HG03060 (cell line): ENCODE data around the gene WDR38.

Source experiments
- ATAC-seq: cut with Tn5 transposase; IDR thresholded peaks from one replicate; pipeline ENCODE4 v1.9.1; 2021; ENCODE audit warnings: low read depth, moderate number of reproducible peaks; ENCODE audit not compliant: unreplicated experiment

The WDR38 gene

DNA sequence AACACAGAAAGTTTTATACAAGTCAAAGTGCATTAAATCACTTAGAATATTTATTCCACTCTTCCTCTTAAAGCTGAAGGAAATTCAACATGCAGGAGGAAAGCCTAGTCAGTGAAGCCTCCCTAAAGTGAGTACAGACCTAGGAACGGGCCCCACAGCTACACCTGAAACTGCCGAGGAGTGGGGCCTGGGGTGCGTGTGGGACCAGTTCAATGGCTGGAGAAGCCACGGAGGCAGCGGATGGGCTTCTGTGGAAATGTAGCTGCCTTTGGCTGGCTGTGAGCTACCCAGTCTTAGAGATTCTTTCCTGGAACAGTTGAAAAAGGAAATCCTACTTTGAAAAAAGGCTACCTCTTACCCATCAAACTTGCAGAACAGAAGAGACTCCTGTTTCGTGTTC lies 25.3 kb downstream of the WDR38 start:
- ATAC-seq, result no peak

DNA sequence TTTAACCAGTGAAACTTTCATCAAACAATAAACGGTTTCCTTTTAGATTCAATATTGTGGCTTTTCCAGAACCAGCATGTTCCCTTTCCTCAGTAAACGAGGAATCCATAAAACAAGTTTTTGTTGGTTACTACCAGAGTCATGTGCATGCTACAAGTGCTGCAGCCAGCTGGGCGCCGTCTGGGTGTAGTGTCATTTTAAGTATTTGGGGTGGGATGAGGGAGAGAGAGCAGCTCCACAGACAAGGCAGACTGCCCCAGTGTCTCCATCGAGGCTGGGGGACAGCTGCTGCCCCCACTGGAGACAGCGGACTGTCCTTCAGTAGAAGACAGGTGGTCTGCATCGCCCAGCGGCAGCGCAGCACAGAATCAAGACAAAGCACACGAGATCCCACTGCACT lies 26.0 kb downstream of the WDR38 start:
- ATAC-seq, result no peak

DNA sequence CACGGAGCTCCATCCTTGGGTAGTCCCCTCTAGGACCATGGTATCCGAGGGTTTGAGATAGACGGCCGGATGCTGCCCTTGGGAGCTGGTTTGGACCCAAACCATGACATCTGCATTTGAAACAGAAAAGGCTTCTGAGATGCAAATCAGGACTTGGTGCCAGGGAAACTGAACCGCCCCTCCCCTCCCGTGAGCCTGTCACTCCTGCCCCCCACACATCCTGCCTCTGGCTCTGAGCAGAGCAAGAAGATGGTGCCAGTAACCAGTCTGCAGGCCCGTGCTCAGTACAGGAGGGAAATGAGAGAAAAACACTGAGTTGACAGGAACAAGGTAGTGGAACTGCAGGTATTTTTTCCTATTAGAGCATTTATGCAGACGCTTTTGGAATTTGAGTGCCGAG lies 27.2 kb downstream of the WDR38 start:
- ATAC-seq, result no peak

DNA sequence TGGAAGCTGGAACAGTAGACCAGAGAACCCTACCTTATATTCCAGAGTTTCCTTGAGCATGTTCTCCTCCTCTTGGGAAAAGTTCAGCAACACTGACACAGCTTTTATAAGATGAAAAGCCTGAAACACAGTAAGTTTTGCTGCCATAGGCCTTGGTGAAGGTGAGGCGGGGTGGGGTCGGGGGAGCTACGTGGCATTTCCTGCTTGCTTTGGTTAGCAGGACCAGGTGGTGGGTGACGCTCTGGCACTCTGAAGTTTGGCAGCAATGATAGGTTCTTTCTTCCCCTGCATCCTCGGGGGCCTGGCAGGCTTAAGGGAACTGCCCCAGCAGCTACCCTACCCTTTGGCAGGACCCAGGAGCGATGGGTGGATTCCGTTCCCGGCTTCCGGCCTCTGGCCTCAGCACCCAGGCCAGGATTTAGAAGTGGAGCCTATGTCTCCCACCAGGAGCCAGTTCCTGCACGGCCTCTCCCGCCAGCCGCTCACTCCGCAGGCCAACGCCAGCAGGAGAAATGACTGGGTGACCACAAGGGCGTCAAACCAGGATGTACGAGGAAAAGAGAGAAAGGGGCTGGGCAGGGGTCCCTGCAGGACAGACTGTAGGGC lies 28.0 kb downstream of the WDR38 start:
- no peak for ATAC-seq

DNA sequence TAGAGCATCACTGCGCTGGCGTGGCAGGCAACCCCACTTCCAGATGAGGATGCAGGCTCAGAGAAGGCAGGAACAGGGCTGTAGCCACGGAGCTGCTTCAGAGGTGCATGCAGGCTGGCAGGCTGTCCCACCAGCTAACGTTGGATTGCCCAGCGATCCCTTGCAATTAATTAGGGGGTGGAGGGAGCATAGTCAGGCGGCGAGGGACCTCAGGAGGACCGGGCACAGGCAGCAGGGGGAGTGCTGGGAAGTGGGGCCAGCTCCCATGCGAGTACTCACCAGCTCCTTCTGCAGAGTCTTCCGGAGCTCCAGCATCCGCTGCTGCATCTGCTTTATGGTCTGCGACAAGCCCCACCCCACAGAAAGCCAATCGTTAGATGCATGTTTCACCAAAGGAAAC lies 29.0 kb downstream of the WDR38 start:
- ATAC-seq, result no peak

DNA sequence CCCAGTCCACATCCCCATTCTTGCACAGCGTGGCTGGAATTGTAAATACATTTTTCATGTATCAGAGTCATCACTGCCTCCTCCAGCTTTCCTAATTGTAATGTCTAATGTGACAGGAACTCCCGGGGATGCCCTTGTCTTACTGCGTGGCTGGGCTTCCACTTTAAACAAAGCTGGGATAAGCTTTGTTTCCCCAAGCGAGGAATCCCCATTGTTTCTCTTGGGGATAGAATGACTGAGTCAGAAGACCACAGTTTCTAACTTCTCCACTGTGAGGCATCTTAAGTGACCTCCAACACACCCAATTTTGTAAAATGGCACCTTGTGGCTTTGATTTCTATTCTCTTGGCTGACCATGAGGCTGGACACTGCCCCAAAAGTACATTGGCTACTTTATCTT lies 31.1 kb downstream of the WDR38 start:
- ATAC-seq, result no peak

DNA sequence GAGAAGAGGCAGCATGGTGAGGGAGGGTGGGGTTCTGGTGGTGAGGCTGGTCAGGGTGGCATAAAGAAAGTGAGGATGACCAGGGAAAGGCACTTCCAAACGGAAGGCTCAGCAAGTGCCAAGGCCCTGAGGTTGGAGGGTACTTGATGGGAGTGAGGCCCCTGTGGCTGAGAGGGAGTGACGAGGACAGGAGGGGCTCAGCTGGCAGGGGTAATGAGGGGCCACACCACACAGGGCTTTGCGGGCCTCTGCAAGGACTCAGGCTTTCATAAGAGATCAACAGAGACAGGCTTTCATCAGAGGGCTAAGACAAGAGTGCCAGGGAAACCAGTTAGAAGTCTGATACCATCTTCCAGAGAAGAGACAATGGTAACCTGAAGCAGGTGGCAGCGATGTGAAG lies 32.3 kb downstream of the WDR38 start:
- no peak for ATAC-seq

DNA sequence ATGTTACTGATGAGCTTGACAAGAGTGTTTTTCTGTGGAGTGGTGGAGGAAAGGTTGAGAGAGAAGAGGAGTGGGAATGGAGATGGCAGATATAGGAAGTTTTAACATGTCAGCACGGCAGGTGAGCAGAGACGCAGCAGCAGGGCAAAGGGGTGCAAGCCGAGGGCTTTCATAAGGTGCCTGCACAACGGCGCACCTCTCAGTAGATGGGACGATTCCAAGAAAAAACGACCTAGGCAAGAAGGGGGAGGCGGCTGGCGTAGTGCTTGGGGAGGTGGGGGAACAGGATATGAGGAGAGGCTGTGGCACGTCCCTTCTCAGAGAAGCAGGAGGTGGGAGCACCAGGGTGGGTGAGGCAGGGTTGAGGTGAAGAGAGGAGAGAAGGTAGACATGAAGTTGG lies 33.2 kb downstream of the WDR38 start:
- ATAC-seq, result no peak

DNA sequence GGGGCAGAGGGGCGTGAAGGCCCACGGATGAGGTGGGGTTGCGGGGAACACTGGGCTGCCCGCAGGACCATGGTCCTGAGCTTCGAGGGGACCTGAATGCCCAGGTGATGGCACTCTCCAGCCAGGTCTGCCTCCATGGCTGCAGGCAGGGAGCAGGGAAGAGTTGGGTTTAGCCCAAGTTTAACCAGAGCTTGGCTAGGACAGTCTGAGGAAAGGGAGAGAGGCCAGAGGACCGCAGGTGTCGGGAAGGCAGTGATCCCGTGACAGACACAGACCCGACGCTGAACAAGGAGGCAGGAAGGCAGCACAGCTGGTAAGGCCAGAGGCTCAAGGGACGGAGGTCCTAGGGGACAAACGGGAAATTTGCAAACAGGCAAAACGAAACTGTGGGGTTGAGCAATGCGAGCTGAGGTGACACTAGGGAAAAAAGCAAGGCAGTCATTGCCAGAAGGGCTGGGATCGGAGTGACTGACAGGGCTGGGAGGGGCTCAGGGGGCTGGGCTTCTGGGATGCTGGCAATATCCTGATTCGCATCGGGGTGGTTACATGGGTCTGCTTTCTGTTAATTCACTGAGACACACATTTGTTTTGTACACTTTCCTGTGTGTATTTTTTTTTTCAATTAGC lies 33.7 kb downstream of the WDR38 start:
- no peak for ATAC-seq

DNA sequence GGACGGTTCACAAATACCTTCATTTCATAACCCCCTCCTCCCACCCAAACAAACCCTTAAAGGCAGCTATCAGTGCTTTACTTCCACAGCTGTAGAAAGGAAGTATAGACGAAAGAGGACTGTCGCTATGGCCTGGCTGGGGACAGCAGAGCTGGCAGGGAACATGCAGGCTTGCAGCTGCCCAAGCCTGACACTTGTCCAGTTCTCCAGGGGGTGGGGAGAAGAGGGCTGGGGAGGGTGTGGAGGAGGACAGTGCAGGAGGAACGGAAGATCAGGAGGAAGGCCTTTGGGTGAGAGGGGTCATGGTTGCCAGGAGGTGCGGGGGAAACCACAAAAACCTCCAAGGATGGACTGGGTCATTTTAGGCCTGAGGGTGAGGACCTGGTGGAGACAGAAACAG lies 34.6 kb downstream of the WDR38 start:
- ATAC-seq, result no peak

DNA sequence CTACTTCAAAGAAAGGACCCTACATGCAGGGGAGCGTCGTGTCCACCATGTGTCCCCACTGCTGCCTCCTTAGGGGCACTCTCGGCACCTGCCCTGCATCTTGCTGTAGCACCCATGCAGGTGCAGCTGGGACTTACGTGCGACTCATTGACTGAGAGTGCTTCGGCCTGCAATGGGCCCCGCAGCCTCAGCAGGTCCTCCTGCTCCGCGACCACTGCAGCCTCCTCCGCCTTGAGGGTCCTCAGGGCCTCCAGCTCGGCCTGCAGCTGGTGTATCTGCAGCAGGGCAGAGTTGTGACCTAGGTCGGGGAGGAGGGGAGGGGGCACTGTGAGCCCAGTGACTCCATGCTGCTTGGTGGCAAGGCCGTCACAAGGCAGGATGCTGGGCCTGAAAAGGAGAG lies 35.7 kb downstream of the WDR38 start:
- no peak for ATAC-seq

DNA sequence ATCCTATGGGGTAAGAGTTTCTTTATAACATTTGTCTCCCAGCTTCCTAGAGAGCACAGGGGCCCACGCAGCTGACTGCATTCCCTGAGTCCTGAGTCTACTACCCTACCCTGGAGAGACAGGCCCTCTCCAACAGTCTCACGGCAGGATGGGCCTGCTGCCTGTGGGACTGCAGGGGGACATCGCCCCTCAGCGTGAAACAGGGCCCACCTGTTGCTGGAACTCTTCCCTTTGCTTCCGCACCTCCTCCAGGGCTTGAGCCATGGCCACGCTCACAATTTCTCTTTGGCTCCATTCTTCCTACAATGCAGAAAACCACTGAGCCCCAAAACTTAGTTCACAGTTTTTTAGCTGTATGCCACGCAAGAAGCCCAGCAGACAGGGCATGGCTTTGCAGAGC lies 36.9 kb downstream of the WDR38 start:
- ATAC-seq, result no peak

DNA sequence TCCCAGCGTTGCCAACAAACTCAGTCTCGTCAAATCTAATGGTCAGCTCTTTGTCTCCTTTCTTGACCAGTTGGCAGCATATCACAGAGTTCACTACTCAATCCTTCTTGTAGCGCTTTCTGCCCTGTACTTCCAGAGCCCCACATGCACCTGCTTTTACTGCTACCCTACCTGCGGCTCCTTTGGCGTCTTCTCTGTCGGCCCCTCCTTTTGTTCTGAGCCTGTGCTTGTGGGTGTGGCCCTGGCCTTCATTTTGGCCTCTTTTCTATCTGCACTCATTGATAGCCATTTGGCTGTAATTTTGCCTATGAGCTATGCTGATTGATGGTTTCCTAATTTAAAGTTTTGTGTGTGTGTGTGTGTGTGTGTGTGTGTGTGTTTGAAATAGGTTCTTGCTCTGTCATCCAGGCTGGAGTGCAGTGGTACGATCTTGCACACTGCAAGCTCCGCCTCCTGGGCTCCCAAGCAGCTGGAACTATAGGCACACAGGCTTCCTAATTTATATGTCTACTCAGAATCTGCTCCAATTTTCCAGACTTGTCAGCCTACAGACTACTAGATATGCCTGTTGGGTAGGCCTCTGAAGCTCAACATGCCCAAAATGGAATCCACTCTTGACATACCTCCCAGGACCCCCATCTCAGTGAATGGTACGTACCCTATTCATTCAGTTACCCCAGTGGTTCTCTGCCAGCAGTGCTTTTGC lies 40.9 kb downstream of the WDR38 start:
- no peak for ATAC-seq

DNA sequence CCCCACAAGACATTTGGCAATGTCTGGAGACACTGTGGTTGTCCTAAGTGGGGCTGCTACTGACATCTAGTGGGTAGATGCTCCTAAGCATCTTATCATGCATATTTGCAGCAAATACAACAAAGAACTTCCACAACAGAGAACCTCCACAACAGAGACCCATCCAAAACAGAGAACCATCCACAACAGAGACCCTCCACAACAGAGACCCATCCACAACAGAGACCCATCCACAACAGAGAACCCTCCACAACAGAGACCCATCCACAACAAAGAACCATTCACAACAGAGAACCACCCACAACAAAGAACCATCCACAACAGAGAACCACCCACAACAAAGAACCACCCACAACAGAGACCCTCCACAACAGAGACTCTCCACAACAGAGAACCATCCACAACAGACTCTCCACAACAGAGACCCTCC lies 41.5 kb downstream of the WDR38 start:
- no peak for ATAC-seq

DNA sequence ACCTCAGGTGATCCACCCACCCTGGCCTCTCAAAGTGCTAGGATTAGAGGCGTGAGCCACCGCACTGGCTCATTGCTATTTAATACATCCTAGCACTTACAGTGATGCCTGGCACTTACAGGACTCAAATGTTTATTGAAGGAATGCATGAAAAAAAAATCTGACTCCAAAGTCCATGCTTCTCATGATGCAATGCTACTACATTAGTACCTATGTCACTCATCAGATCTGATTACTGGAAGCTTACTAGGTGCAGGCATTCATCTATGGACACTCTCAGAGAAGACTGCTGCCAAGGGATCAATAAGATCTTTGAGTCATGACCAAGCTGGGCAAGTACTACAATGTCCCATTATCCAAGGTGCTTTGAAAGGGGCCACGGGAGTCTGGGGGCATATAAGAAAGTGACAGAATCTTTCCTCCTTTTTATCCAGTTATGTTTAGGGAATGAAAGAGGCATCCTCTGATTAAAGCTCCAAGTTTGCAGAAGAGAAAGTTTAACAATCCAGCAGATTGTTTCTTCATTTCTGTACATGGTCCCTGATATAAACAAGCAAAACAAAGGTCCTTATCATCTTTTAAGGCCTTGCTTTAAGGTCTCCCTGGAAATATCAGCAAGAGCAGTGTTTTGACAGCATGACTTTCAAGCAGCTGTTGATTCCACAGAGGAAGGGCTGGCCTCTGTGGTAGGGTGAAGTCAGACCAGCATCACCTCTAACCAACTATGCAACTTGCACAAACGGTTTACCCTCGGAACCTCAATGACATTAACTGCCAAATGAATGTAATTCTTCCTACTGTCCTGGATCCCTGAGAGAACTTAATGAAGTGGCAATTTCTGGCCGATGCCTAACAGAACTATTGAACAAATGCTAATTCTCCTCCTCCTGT lies 44.6 kb downstream of the WDR38 start:
- ATAC-seq, result no peak

DNA sequence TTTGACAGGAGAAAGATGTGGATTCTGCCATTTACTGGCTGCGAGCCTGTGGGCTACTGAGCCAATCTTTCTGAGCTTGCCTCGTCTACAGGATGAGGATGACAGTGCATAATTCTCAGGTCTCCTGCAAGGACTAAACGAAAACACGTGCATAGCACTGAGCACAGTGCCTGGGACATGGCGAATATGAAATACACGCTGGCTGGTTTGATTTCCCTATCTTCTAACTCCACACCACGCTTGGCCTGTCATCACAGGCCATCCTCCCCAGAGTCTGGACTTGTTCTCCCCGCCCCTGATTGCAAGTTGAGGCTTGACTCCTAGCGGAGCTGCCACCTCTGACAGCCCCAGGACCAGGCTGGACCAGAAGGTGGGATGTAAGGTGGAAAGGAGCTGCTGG lies 46.6 kb downstream of the WDR38 start:
- no peak for ATAC-seq

DNA sequence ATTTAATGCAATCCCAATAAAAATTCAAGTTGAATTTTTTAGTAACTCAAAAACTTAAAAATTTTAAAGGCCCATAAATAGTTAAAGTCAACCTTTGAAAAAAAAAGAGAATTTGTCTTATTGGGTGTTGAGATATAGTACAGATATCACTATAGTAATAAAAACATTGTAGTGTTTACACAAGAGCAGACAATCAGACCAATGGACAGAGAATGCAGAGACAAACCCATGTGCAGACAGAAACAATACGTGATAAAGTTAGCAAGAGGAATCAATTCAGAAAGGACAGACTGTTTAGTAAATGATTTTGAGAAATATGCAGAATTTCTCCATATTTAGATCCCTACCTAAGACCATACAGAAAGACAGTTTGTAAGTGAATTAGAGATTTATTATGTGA lies 53.7 kb downstream of the WDR38 start:
- ATAC-seq, result no peak
